CD4-positive, alpha-beta T cell treated with Interferon alpha-2 for 1 hour (primary cell): ENCODE measurements around the gene ARID3C.

Experiments used
- DNase-seq, 2 donors: peaks; one replicate each; pipeline ENCODE4 v3.0.0-alpha.2; 2020 to 2022

Gene ARID3C

DNA sequence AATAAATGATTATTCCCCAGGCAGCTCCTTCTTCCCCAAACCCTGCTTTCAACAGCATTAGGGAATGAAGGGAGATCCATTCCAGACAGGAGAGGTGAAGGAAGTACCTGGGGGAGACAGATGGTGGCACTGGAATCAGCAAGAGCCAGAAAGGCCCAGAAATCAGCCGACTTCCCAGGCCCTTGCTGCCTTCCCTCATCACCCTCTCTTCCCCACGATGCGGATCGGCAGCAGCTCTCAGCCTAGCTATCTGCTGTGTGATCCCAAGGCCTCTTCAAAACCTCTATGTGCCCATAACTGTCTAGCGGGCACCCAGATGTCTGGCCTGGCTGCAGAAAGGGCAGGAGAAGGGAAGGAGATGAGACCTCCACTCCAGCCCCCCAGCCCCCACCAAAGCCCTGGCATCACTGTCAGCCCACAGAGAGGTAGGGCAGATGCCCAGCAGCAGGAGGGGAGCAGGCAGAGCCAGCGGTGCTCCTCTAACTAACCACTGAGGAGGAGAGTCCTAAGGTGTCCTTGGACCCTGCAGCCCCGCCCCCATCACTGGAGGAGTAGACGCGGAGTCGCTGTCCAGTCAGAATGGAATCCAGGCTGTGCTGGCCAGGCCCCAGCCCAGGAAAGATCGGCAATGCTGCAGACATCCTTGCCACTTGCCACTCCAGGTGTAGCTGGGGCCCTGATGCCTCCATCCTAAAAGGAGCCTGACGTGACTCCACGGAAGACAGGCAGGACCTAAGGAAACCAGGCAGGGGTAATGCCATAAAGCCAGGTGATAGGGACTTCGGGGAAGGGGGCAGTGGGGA lies 52.1 kb downstream of the ARID3C start:
- DNase-seq = no peak

DNA sequence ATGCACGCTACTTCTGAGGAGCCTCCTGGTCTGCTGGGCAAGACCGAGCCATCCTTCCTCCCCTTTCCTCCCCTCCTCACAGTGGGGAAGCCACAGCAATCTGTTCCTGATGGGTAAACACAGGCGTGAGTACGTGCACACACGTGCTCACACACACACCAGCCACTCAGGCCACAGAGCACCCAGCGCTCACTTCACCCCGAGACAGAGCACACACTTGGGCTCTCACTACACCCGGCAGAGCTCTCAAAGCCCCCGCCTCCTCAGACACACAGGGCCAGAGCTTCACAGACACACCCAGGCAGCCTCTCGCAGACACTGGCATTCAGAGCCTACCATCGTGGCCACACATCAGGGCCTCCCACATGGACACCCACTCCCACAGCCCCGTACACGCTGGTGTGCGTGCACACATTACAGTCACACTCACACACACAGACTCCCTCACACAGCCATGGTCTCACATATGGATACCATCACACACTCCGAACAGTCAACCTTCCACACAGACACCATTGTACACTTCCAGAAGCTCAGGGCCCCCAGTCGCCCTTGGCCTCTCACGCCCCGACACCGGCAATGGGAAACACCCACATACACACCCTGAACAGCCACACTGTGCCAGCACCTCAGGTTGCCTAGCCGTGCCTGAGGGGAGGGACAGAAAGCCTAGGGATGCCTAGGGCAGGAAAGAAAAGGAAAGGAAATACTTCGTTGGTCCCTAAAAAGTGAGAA lies 52.8 kb downstream of the ARID3C start:
- DNase-seq = no peak

DNA sequence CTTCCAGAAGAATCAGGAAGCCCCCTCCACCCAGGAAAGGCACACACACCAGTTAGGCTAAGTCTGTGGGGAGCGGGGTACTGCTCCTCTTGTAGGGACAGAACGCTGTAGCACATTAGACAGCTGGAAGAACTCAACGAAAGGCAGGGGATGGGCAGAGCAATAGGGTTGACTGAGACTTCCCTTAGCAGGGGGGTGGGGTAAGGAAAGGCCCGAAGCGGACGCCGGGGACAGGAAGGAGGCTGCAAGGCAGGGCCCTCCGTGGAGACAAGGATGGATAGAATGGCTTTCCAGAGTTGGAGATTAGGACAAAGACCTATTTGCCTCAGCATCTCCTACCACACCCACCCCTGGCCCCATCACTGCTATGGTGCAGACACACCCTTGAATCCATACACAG lies 53.6 kb downstream of the ARID3C start:
- no peak for DNase-seq

DNA sequence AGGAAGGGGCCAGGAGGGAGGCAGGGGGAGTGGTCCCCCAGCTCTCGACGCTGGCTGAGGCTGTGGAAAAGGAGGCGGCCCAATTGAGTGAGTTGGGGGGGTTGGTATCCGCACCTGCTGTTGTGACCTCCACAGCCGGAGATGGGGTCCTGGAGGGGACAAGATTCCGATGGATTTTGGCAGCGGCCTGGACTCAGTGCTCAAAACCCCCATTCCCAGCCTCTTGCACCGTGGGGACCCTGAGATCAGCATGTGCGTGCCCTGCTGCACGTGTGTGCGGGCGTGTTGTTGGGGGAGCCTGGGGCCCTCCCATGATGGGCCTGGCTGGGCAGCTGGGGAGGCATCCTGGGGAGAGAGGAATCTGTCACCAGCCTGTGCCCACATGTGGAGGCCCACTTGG lies 54.3 kb downstream of the ARID3C start:
- no peak for DNase-seq

DNA sequence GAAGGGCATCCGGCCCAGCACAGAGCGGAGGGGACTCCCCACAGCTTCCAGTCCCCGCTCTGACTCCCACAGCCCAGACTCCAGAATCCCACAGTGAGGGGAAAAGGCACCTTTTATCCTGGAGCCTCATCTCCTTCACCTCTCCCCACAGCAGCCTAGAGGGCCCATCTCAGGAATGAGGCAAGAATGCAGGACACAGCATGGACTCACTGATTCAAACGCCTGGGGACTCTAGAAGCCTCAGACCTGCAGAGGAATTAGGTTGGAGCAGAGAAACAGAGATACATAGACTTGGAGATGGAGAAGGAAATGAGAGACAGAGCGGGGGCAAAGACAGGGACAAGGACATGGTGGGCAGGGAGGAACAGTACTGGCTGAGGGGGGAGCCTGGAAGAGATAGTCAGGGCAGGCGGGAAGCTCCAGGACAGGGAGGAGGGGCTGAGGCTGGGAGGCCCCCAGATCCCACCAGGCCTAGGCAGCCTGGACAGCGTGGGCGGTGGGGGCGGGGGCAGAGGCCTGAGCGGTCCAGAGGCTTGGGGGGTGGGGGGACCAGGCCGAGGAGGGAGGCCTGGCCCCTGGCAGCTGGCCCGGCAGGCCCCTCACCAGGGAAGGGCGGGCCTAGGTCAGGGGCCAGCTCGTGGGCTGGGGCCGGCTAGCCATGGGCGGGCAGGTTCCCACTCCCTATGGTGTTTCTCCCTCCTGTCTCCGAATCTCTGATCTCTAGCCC lies 55.1 kb downstream of the ARID3C start:
- DNase-seq = no peak

DNA sequence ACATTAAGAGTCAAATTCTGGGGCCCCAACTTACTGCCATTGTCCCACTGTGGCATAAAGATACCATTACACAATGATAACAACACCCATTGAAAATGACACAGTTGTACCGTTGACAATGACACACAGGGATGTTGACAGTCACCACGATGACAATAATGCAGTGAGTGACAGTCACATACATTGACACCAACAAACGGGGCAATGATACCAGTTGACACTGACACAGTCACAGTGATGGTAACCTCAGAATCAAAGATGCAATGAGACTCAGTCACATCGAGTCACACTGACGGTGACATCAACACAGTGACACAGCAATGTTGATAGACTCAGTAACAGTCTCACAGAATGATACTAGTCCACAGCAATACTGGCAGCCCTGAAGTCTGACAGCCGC lies 56.2 kb downstream of the ARID3C start:
- DNase-seq = no peak

DNA sequence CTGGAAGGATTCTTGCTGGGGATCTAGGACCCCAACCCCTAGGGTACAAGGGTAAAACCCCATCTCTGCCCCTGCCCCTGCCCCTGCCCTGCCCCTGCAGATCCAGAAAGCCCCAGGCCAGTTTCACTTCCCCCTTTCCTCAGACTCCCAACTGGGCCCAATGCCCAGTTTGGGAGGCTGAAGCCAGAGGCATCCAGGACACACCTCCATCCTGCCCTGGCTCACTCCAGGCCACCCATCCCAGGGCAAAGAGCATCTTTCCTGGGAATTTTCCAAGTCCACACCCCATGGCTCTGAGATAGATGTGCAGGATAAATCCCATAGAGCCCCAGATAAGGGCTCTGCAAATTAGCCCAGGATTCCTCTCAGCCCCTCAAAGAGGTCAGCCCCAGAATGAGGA lies 56.8 kb downstream of the ARID3C start:
- DNase-seq = no peak

DNA sequence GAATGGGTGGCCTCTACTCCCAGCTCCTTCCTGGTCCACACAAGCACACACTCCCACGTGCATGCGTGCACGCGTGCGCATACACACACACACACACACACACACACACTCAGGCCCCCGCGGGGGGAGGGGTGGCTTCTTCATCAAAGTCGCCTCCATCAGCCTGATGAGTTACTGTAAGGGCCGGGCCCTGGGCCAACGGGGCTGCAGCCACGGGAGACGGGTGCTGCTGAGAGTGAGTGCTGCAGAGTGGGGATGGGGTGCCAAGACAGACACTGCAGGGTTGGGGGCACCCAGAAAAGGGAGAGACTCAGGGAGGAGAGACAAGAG lies 57.4 kb downstream of the ARID3C start:
- no peak for DNase-seq
